GM06990 (cell line): ENCODE data around the gene CHD6.

ENCODE experiments used
- DNase-seq: peaks from one replicate; pipeline ENCODE4 v3.0.0-alpha.2; 2011; ENCODE audit not compliant: insufficient read length; ENCODE audit errors: extremely low read depth
- H3K27me3 ChIP-seq: replicated peaks from 2 replicates; pipeline ENCODE4 v1.6.0; 2011; ENCODE audit warnings: low read length; ENCODE audit not compliant: control insufficient read depth, insufficient read depth
- H3K36me3 ChIP-seq: 2 replicates; pipeline ENCODE4 v1.5.1; 2011; ENCODE audit warnings: low read length; ENCODE audit not compliant: control insufficient read depth, insufficient read depth
- H3K4me3 ChIP-seq: replicated peaks from 2 replicates; pipeline ENCODE4 v1.5.1; 2011; ENCODE audit warnings: low read depth, mild to moderate bottlenecking, control low read depth, low read length
- CTCF ChIP-seq: IDR thresholded peaks from 2 replicates; pipeline ENCODE4 v1.5.1; 2011; ENCODE audit warnings: low read length, control low read depth, mild to moderate bottlenecking, inconsistent platforms; ENCODE audit not compliant: insufficient read depth, poor library complexity, severe bottlenecking

Gene CHD6

GRCh38 chr20:41412324-41413120, 205.7 kb downstream of the CHD6 start:
- DNase-seq, result no peak
- H3K4me3 ChIP-seq, result no peak overlapping the region
- H3K27me3 ChIP-seq, result no peaks in the 10 kb centered on the region
- no peak for TF ChIP-seq CTCF
- H3K36me3 ChIP-seq, result peaks cover 24% of the 10 kb centered on the region

- DNase-seq, result no peak
- H3K4me3 ChIP-seq, result no peak overlapping the region
- H3K27me3 ChIP-seq, result no peaks in the 10 kb centered on the region
- peak; percentile 32 for TF ChIP-seq CTCF
- peaks cover 31% of the 10 kb centered on the region for H3K36me3 ChIP-seq
Measured at GRCh38 chr20:41411391-41411847, 206.8 kb downstream of the CHD6 start.

DNA sequence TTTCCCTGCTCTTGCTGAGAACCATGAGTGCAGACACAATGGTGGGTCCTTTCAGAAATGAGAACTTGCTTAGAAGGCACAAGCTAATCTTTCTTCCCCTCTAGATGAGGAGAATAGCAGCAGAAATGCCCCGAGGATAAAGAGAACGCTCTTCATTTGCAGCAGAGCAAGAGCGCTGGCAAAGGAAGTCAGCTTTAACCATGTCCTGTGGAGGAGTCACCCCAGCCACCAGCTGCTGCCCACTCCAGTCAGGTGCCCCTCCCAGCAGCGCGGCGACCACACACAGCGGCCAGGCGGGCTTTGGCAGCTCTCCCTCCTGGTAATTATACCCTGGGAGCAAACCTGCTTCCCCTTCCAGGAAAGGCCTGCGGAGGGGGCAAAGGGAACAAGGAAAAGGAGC, 209.2 kb downstream of the CHD6 start:
- no peak for DNase-seq
- H3K36me3 ChIP-seq, result peaks cover 38% of the 10 kb centered on the region
- H3K27me3 ChIP-seq, result no peaks in the 10 kb centered on the region
- no peak overlapping the region for H3K4me3 ChIP-seq
- no peak for TF ChIP-seq CTCF

GRCh38 chr20:41408156-41408794, 209.9 kb downstream of the CHD6 start:
- H3K36me3 ChIP-seq, result peaks cover 38% of the 10 kb centered on the region
- no peak for DNase-seq
- H3K4me3 ChIP-seq, result no peak overlapping the region
- H3K27me3 ChIP-seq, result no peaks in the 10 kb centered on the region
- no peak for TF ChIP-seq CTCF

DNA sequence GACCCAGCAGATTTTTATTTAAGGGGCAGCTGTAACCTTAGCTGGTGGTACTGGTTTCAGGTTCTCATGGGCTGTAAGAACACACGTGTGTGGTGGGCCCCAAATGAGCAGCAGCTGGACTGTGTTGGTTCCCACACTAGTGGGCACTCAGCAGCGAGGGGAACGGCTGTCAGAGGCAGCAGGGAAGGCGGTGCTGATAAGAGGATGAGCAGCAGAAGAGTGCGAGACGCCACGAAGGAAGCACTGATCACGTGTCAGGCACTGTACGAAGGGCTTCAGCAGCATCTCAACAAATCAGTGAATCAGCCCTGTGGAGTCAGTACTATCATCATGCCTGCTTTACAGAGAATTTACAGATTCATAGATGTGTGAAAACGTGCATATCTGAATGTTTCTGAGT, 210.6 kb downstream of the CHD6 start:
- Histone ChIP-seq H3K4me3 (no peak overlapping the region), H3K27me3 (no peaks in the 10 kb centered on the region), H3K36me3 (peaks cover 38% of the 10 kb centered on the region)
- DNase-seq, result no peak
- no peak for TF ChIP-seq CTCF
